Liver (tissue), 9 donors: ENCODE results near the gene APBA2. TPM values are rescaled to one million over a fixed set of nuclear protein-coding genes. Genes with fewer than 3 reads are reported as not detected.

Experiments
- DNase-seq: peaks from one replicate; pipeline ENCODE4 v3.0.0-alpha.2; 2017; ENCODE audit warnings: low spot score
- H3K27ac ChIP-seq, 2 donors: one replicate each; pipeline ENCODE4 v1.7.0; 2013; ENCODE audit warnings: inconsistent platforms in 2 of 2, low read length in 2 of 2, control low read depth in 1 of 2, low read depth in 1 of 2, mild to moderate bottlenecking in 1 of 2
- H3K27me3 ChIP-seq, 4 donors: one replicate each; pipeline versions ENCODE4 v1.6.1 to v1.7.0; 2013; ENCODE audit warnings: low read length in 3 of 4, inconsistent platforms in 1 of 4, mild to moderate bottlenecking in 1 of 4, moderate library complexity in 1 of 4; ENCODE audit not compliant: control insufficient read depth in 4 of 4, insufficient read depth in 4 of 4
- H3K36me3 ChIP-seq, 4 donors: one replicate each; pipeline versions ENCODE4 v1.6.1 to v1.7.0; 2013; ENCODE audit warnings: low read length in 3 of 4, mild to moderate bottlenecking in 3 of 4, low read depth in 1 of 4, moderate library complexity in 1 of 4; ENCODE audit not compliant: control insufficient read depth in 4 of 4, insufficient read depth in 3 of 4
- H3K4me1 ChIP-seq, 4 donors: one replicate each; pipeline versions ENCODE4 v1.6.1 to v1.7.0; 2013; ENCODE audit warnings: low read length in 3 of 4, mild to moderate bottlenecking in 3 of 4, moderate library complexity in 1 of 4; ENCODE audit not compliant: control insufficient read depth in 4 of 4, insufficient read depth in 4 of 4
- H3K4me3 ChIP-seq, 3 donors: one replicate each; pipeline versions ENCODE4 v1.6.1 to v1.7.0; 2013; ENCODE audit warnings: low read length in 3 of 3, control low read depth in 1 of 3, low read depth in 1 of 3, mild to moderate bottlenecking in 1 of 3
- H3K9ac ChIP-seq, 2 donors: one replicate each; pipeline ENCODE4 v1.7.0; 2013; ENCODE audit warnings: low read length in 2 of 2, mild to moderate bottlenecking in 2 of 2, moderate library complexity in 2 of 2, control low read depth in 1 of 2, low read depth in 1 of 2
- H3K9me3 ChIP-seq, 4 donors: one replicate each; pipeline versions ENCODE4 v1.6.1 to v1.7.0; 2013; ENCODE audit warnings: low read length in 3 of 4; ENCODE audit not compliant: control insufficient read depth in 4 of 4
- EGR1 ChIP-seq, 2 donors: IDR thresholded peaks; 2 replicates each; pipeline ENCODE4 v1.6.1; 2016 to 2018; ENCODE audit warnings: antibody characterized with exemption in 2 of 2, low read depth in 2 of 2
- FOXA1 ChIP-seq: IDR thresholded peaks from 2 replicates; pipeline ENCODE4 v1.6.1; 2016; ENCODE audit warnings: antibody characterized with exemption
- FOXA2 ChIP-seq: IDR thresholded peaks from 2 replicates; pipeline ENCODE4 v1.6.1; 2016; ENCODE audit warnings: antibody characterized with exemption
- GABPA ChIP-seq, 2 donors: IDR thresholded peaks in 1 of 2; conservative IDR thresholded peaks in 1 of 2; 2 replicates each; pipeline ENCODE4 v1.6.1; 2016; ENCODE audit warnings: antibody characterized with exemption in 2 of 2, mild to moderate bottlenecking in 1 of 2, moderate library complexity in 1 of 2
- HNF4A ChIP-seq, 2 donors: conservative IDR thresholded peaks; 2 replicates each; pipeline ENCODE4 v1.6.1; 2016; ENCODE audit warnings: antibody characterized with exemption in 2 of 2, mild to moderate bottlenecking in 2 of 2
- HNF4G ChIP-seq: IDR thresholded peaks from 2 replicates; pipeline ENCODE4 v1.6.1; 2016; ENCODE audit warnings: antibody characterized with exemption
- JUND ChIP-seq, 2 donors: IDR thresholded peaks; 2 replicates each; pipeline ENCODE4 v1.6.1; 2016; ENCODE audit warnings: antibody characterized with exemption in 2 of 2
- NR2F2 ChIP-seq: IDR thresholded peaks from 2 replicates; pipeline ENCODE4 v1.6.1; 2016; ENCODE audit warnings: antibody characterized with exemption
- RAD21 ChIP-seq, 2 donors: IDR thresholded peaks; 2 replicates each; pipeline ENCODE4 v1.6.1; 2016; ENCODE audit warnings: antibody characterized with exemption in 2 of 2, mild to moderate bottlenecking in 2 of 2
- TAF1 ChIP-seq: conservative IDR thresholded peaks from 2 replicates; pipeline ENCODE4 v1.6.1; 2016; ENCODE audit warnings: antibody characterized with exemption, mild to moderate bottlenecking
- YY1 ChIP-seq: IDR thresholded peaks from 2 replicates; pipeline ENCODE4 v1.6.1; 2016; ENCODE audit warnings: antibody characterized with exemption, mild to moderate bottlenecking
- WGBS: extraction: QIAGEN DNeasy Blood & Tissue Kit; methylation state at CpG from one replicate; pipeline ENCODE4 v1.1.7; 2013; 5-methylcytosine and 5-hydroxymethylcytosine counted together
- polyA plus RNA-seq, 2 donors: library from polyadenylated mRNA; stranded (reverse) in 1 of 2; unstranded in 1 of 2; fragments of 200-250 nt in 1 of 2; fragments of >200 nt in 1 of 2; fragmentation: Nextera tagmentation in 1 of 2; extraction: Ambion mirVana in 1 of 2; gene quantifications; one replicate each; pipeline versions ENCODE4 v1.2.1 to v1.2.3, GENCODE V29; 2013 to 2015
- total RNA-seq, 2 donors: library from RNA; depleted of rRNA; stranded (reverse); fragments of >200 nt; gene quantifications; one replicate each; pipeline ENCODE4 v1.2.3, GENCODE V29; 2014
- TF ChIP-seq, protein P1 (sequence below): IDR thresholded peaks from 2 replicates; pipeline ENCODE4 v1.6.1; 2016; ENCODE audit warnings: antibody characterized with exemption
- TF ChIP-seq, protein P2 (sequence below): IDR thresholded peaks from 2 replicates; pipeline ENCODE4 v1.6.1; 2016; ENCODE audit warnings: antibody characterized with exemption, mild to moderate bottlenecking
- TF ChIP-seq, protein P3 (sequence below): fragments of 150-350 bp; IDR thresholded peaks from 2 replicates; pipeline ENCODE4 v1.5.1; 2017; ENCODE audit warnings: improper control_type of control experiment, low read depth, low read length; ENCODE audit not compliant: missing input control
- donor health status: healthy.
- donor health status: healthy.
- donor health status: healthy.
- donor health status: healthy.
- donor health status: healthy.

APBA2 gene
- total and polyA plus RNA-seq, 4 donors: 0.38 to 2.9 (median 1.7) TPM

DNA sequence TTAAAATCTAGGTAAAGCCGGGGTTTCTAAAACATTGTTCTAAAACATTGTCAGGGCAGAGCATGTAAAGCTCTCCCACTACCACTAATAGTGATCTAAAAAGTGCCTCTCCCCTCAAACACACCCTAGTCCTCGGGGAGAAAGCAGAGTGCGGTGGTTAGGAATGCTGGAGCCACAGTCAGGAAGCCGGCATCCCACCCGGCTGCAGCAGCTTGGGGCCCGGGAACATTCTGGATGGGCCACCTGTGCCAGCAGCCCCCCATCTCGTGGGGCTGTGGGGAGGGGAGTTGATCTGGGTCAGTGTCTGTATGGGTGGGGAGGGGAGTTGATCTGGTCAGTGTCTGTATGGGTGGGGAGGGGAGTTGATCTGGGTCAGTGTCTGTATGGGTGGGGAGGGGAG lies 176.9 kb downstream of the APBA2 start:
- Histone ChIP-seq H3K27ac (no peak overlapping the region), H3K9me3 (peaks cover 0 to 3% (median 0%) of the 10 kb centered on the region in 4 donors), H3K27me3 (no peaks in the 10 kb centered on the region), H3K36me3 (no peaks in the 10 kb centered on the region), H3K4me1 (no peaks in the 10 kb centered on the region), H3K4me3 (no peak overlapping the region), H3K9ac (no peak overlapping the region)
- no peak for DNase-seq
- no peak for TF ChIP-seq EGR1 (IDR thresholded peaks at IDR 0.05; ENCODE audit: low read depth in 2 of 2)
- no peak for TF ChIP-seq HNF4G
- TF ChIP-seq NR2F2: no peak
- TF ChIP-seq GABPA (IDR thresholded peaks at IDR 0.05 in 1 of 2, conservative IDR thresholded peaks at IDR 0.05 in 1 of 2): no peak
- TF ChIP-seq, protein P1, sequence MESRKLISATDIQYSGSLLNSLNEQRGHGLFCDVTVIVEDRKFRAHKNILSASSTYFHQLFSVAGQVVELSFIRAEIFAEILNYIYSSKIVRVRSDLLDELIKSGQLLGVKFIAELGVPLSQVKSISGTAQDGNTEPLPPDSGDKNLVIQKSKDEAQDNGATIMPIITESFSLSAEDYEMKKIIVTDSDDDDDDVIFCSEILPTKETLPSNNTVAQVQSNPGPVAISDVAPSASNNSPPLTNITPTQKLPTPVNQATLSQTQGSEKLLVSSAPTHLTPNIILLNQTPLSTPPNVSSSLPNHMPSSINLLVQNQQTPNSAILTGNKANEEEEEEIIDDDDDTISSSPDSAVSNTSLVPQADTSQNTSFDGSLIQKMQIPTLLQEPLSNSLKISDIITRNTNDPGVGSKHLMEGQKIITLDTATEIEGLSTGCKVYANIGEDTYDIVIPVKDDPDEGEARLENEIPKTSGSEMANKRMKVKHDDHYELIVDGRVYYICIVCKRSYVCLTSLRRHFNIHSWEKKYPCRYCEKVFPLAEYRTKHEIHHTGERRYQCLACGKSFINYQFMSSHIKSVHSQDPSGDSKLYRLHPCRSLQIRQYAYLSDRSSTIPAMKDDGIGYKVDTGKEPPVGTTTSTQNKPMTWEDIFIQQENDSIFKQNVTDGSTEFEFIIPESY: no peak
- no peak for TF ChIP-seq RAD21 (IDR thresholded peaks at IDR 0.05)
- no peak for TF ChIP-seq YY1
- WGBS: 71% methylated on average over 7 of the region's 7 CpGs

DNA sequence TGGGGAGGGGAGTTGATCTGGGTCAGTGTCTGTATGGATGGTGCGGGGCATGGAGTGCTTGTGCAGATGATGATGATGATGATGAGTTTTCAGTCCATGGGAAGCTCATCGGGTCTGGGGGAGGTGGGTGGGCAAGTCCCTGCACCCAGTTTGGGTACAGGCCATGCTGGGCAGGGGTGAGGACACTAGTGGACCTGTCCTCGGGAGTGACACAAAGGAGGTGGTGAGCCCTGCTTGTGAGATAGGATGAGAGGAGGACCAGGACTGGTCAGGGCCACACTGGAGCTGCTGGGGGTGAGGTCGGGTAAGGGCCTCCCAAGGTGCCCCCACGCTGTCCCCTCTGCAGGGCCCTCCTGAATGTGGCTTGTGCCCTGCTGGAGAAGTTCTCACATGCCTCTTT lies 177.9 kb downstream of the APBA2 start:
- Histone ChIP-seq H3K4me1 (no peaks in the 10 kb centered on the region), H3K27ac (no peak overlapping the region), H3K36me3 (no peaks in the 10 kb centered on the region), H3K4me3 (no peak overlapping the region), H3K9ac (no peak overlapping the region), H3K9me3 (peaks cover 0 to 3% (median 0%) of the 10 kb centered on the region in 4 donors), H3K27me3 (no peaks in the 10 kb centered on the region)
- 85% methylated on average over 5 of the region's 5 CpGs for WGBS
- TF ChIP-seq EGR1 (IDR thresholded peaks at IDR 0.05; ENCODE audit: low read depth in 2 of 2) (no peak), HNF4A (conservative IDR thresholded peaks at IDR 0.05) (no peak), YY1 (no peak), JUND (IDR thresholded peaks at IDR 0.05) (no peak), TAF1 (no peak), FOXA1 (no peak), FOXA2 (no peak)
- TF ChIP-seq, protein P1: no peak
- TF ChIP-seq, protein P2, sequence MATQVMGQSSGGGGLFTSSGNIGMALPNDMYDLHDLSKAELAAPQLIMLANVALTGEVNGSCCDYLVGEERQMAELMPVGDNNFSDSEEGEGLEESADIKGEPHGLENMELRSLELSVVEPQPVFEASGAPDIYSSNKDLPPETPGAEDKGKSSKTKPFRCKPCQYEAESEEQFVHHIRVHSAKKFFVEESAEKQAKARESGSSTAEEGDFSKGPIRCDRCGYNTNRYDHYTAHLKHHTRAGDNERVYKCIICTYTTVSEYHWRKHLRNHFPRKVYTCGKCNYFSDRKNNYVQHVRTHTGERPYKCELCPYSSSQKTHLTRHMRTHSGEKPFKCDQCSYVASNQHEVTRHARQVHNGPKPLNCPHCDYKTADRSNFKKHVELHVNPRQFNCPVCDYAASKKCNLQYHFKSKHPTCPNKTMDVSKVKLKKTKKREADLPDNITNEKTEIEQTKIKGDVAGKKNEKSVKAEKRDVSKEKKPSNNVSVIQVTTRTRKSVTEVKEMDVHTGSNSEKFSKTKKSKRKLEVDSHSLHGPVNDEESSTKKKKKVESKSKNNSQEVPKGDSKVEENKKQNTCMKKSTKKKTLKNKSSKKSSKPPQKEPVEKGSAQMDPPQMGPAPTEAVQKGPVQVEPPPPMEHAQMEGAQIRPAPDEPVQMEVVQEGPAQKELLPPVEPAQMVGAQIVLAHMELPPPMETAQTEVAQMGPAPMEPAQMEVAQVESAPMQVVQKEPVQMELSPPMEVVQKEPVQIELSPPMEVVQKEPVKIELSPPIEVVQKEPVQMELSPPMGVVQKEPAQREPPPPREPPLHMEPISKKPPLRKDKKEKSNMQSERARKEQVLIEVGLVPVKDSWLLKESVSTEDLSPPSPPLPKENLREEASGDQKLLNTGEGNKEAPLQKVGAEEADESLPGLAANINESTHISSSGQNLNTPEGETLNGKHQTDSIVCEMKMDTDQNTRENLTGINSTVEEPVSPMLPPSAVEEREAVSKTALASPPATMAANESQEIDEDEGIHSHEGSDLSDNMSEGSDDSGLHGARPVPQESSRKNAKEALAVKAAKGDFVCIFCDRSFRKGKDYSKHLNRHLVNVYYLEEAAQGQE: no peak
- TF ChIP-seq, protein P3, sequence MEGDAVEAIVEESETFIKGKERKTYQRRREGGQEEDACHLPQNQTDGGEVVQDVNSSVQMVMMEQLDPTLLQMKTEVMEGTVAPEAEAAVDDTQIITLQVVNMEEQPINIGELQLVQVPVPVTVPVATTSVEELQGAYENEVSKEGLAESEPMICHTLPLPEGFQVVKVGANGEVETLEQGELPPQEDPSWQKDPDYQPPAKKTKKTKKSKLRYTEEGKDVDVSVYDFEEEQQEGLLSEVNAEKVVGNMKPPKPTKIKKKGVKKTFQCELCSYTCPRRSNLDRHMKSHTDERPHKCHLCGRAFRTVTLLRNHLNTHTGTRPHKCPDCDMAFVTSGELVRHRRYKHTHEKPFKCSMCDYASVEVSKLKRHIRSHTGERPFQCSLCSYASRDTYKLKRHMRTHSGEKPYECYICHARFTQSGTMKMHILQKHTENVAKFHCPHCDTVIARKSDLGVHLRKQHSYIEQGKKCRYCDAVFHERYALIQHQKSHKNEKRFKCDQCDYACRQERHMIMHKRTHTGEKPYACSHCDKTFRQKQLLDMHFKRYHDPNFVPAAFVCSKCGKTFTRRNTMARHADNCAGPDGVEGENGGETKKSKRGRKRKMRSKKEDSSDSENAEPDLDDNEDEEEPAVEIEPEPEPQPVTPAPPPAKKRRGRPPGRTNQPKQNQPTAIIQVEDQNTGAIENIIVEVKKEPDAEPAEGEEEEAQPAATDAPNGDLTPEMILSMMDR: no peak
- no peak for DNase-seq
